Activated T-cell treated with anti-CD3 and anti-CD28 coated beads, Interleukin-2, amount 50 U/mL, for 72 hours (primary cell): Measurements from ENCODE around the gene PRMT1. TPM values are rescaled to one million over a fixed set of nuclear protein-coding genes. Genes with fewer than 3 reads are reported as not detected.

Experiments
- ATAC-seq, 2 donors: fragments of 150-1000 bp; cut with Tn5 transposase; replicated peaks in 1 of 2; 2 replicates each; pipeline ENCODE4 v1.10.0; 2021; ENCODE audit warnings: moderate library complexity in 2 of 2, mild to moderate bottlenecking in 1 of 2
- DNase-seq, 2 donors: peaks; one replicate each; pipeline ENCODE4 v3.0.0; 2021 to 2022; ENCODE audit warnings: mixed read lengths in 1 of 2
- H3K27ac Mint-ChIP-seq: one replicate; pipeline ENCODE4 v1.8.0; 2022; ENCODE audit warnings: mild to moderate bottlenecking, moderate library complexity, mixed read lengths
- H3K27me3 Mint-ChIP-seq: one replicate; pipeline ENCODE4 v1.8.0; 2022; ENCODE audit warnings: low read depth, mixed read lengths
- H3K36me3 Mint-ChIP-seq, 2 donors: one replicate each; pipeline ENCODE4 v1.8.0; 2022; ENCODE audit warnings: mixed read lengths in 2 of 2, mild to moderate bottlenecking in 1 of 2; ENCODE audit not compliant: insufficient read depth in 2 of 2
- H3K4me1 Mint-ChIP-seq: one replicate; pipeline ENCODE4 v1.8.0; 2022; ENCODE audit warnings: low read depth, mixed read lengths
- H3K4me3 Mint-ChIP-seq, 2 donors: one replicate each; pipeline ENCODE4 v1.8.0; 2022; ENCODE audit warnings: mild to moderate bottlenecking in 2 of 2, mixed read lengths in 2 of 2, moderate library complexity in 2 of 2
- H3K9me3 Mint-ChIP-seq, 2 donors: one replicate each; pipeline ENCODE4 v1.8.0; 2022; ENCODE audit warnings: mixed read lengths in 2 of 2
- total RNA-seq, 2 donors: library from RNA; stranded (reverse); gene quantifications; one replicate each; pipeline ENCODE4 v1.2.3, GENCODE V29; 2022

The PRMT1 gene
- total RNA-seq, 2 donors from 2014 or later = 201 to 251 TPM

GRCh38 chr19:49641688-49642491, 35.2 kb upstream of the PRMT1 start, which contains the start of gene SCAF1:
SCAF1 (plus strand) TSS chr19:49642209; CDS start chr19:49645027, 2,818 bp downstream.
- Mint-ChIP-seq H3K27me3 (peaks cover 6% of the 10 kb centered on the region), H3K4me1 (peaks cover 71% of the 10 kb centered on the region), H3K27ac (peak within 1 kb of the TSS; percentile 99), H3K36me3 (peaks cover 1 to 7% of the 10 kb centered on the region in 2 donors), H3K9me3 (no peaks in the 10 kb centered on the region), H3K4me3 (peak within 1 kb of the TSS; percentile 99 to 100)
- peak; percentile 100 for DNase-seq
- ATAC-seq = peak; percentile 73 to 75

- peaks cover 1 to 7% of the 10 kb centered on the region in 2 donors for H3K36me3 Mint-ChIP-seq
- H3K27ac Mint-ChIP-seq = peak overlapping the region; percentile 99
- H3K9me3 Mint-ChIP-seq = no peaks in the 10 kb centered on the region
- H3K27me3 Mint-ChIP-seq = peaks cover 6% of the 10 kb centered on the region
- H3K4me1 Mint-ChIP-seq = peaks cover 70% of the 10 kb centered on the region
- ATAC-seq (no peak), DNase-seq (no peak)
- H3K4me3 Mint-ChIP-seq = peak overlapping the region; percentile 99 to 100
Observed at GRCh38 chr19:49642492-49643035, 34.5 kb upstream of the PRMT1 start.

GRCh38 chr19:49643466-49643865, 33.6 kb upstream of the PRMT1 start:
- DNase-seq = peak; percentile 27 to 36
- peak overlapping the region; percentile 99 to 100 for H3K4me3 Mint-ChIP-seq
- no peaks in the 10 kb centered on the region for H3K9me3 Mint-ChIP-seq
- H3K36me3 Mint-ChIP-seq = peaks cover 1 to 7% of the 10 kb centered on the region in 2 donors
- no peak for ATAC-seq
- H3K27ac Mint-ChIP-seq = peak overlapping the region; percentile 99
- H3K4me1 Mint-ChIP-seq = peaks cover 61% of the 10 kb centered on the region
- peaks cover 3% of the 10 kb centered on the region for H3K27me3 Mint-ChIP-seq

- H3K4me1 Mint-ChIP-seq = peaks cover 45% of the 10 kb centered on the region
- ATAC-seq (no peak), DNase-seq (no peak)
- H3K27ac Mint-ChIP-seq = no peak overlapping the region
- H3K4me3 Mint-ChIP-seq = no peak overlapping the region
- H3K36me3 Mint-ChIP-seq = peaks cover 1 to 10% of the 10 kb centered on the region in 2 donors
- no peaks in the 10 kb centered on the region for H3K27me3 Mint-ChIP-seq
- H3K9me3 Mint-ChIP-seq = no peaks in the 10 kb centered on the region
Observed at GRCh38 chr19:49645592-49645991, 31.5 kb upstream of the PRMT1 start.

GRCh38 chr19:49645995-49646394, 31.1 kb upstream of the PRMT1 start:
- Mint-ChIP-seq H3K4me1 (peaks cover 41% of the 10 kb centered on the region), H3K36me3 (peaks cover 0 to 12% of the 10 kb centered on the region in 2 donors), H3K27ac (no peak overlapping the region), H3K9me3 (no peaks in the 10 kb centered on the region), H3K27me3 (no peaks in the 10 kb centered on the region), H3K4me3 (no peak overlapping the region)
- DNase-seq (no peak), ATAC-seq (no peak)

- Mint-ChIP-seq H3K9me3 (no peaks in the 10 kb centered on the region), H3K36me3 (peaks cover 0 to 12% of the 10 kb centered on the region in 2 donors), H3K4me3 (no peak overlapping the region), H3K27ac (no peak overlapping the region), H3K4me1 (peaks cover 41% of the 10 kb centered on the region), H3K27me3 (no peaks in the 10 kb centered on the region)
- ATAC-seq (no peak), DNase-seq (no peak)
Observed at GRCh38 chr19:49646586-49646985, 30.5 kb upstream of the PRMT1 start.

- no peak overlapping the region for H3K4me3 Mint-ChIP-seq
- H3K9me3 Mint-ChIP-seq = no peaks in the 10 kb centered on the region
- H3K4me1 Mint-ChIP-seq = peaks cover 7% of the 10 kb centered on the region
- DNase-seq = no peak
- H3K27me3 Mint-ChIP-seq = no peaks in the 10 kb centered on the region
- peaks cover 3 to 10% of the 10 kb centered on the region in 2 donors for H3K36me3 Mint-ChIP-seq
- H3K27ac Mint-ChIP-seq = no peak overlapping the region
- no peak for ATAC-seq
Observed at GRCh38 chr19:49651029-49651819, 25.8 kb upstream of the PRMT1 start.

- no peaks in the 10 kb centered on the region for H3K27me3 Mint-ChIP-seq
- no peak overlapping the region for H3K27ac Mint-ChIP-seq
- H3K9me3 Mint-ChIP-seq = no peaks in the 10 kb centered on the region
- H3K4me1 Mint-ChIP-seq = peaks cover 4% of the 10 kb centered on the region
- DNase-seq = no peak
- H3K4me3 Mint-ChIP-seq = no peak overlapping the region
- ATAC-seq = no peak
- H3K36me3 Mint-ChIP-seq = peaks cover 4 to 5% of the 10 kb centered on the region in 2 donors
Observed at GRCh38 chr19:49651820-49652550, 25.1 kb upstream of the PRMT1 start.

GRCh38 chr19:49652551-49653465, 24.3 kb upstream of the PRMT1 start:
- Mint-ChIP-seq H3K27me3 (no peaks in the 10 kb centered on the region), H3K4me1 (peaks cover 4% of the 10 kb centered on the region), H3K27ac (no peak overlapping the region), H3K36me3 (peaks cover 6 to 8% of the 10 kb centered on the region in 2 donors), H3K4me3 (no peak overlapping the region), H3K9me3 (no peaks in the 10 kb centered on the region)
- DNase-seq = no peak
- no peak for ATAC-seq

- Mint-ChIP-seq H3K36me3 (peaks cover 6 to 8% of the 10 kb centered on the region in 2 donors), H3K9me3 (no peaks in the 10 kb centered on the region), H3K27ac (no peak overlapping the region), H3K27me3 (no peaks in the 10 kb centered on the region), H3K4me1 (peaks cover 4% of the 10 kb centered on the region), H3K4me3 (no peak overlapping the region)
- ATAC-seq (no peak), DNase-seq (no peak)
Observed at GRCh38 chr19:49653466-49653806, 23.6 kb upstream of the PRMT1 start.

- Mint-ChIP-seq H3K4me1 (peaks cover 4% of the 10 kb centered on the region), H3K4me3 (no peak overlapping the region), H3K27ac (no peak overlapping the region), H3K9me3 (no peaks in the 10 kb centered on the region), H3K27me3 (no peaks in the 10 kb centered on the region), H3K36me3 (peaks cover 6 to 8% of the 10 kb centered on the region in 2 donors)
- DNase-seq = no peak
- ATAC-seq = no peak
Observed at GRCh38 chr19:49654581-49654980, 22.5 kb upstream of the PRMT1 start.
